Measurements from ENCODE around the gene SLC39A11. TPM values are rescaled to one million over a fixed set of nuclear protein-coding genes. Genes with fewer than 3 reads are reported as not detected.

The SLC39A11 gene
- total and polyA plus RNA-seq, 2 of the 13 experiments (the other 11 are each of a cell fraction or from before 2014, with no cell fraction given) = 17.2 to 31.5 TPM

GRCh38 chr17:72691017-72691416 is 401.5 kb downstream of the SLC39A11 start:
- no peak for DNase-seq (ENCODE audit: low spot score)
- no peaks in the 10 kb centered on the region for H3K79me2 ChIP-seq (ENCODE audit: insufficient read depth, low read length)
- H3K4me1 ChIP-seq (ENCODE audit: insufficient read depth, low read length) = peaks cover 9% of the 10 kb centered on the region
- TF ChIP-seq CBX5 (CRISPR knock-in tag; IDR thresholded peaks at IDR 0.05; ENCODE audit: borderline replicate concordance) (no peak), BRF2 (CRISPR knock-in tag; IDR thresholded peaks at IDR 0.05) (no peak)
- in situ Hi-C loops (cut with HindIII; ENCODE audit: extremely low pct_ligation_motif_present, low pct_unique_long_range_greater_than_20kb) = no loop called here
- no peak overlapping the region for H3K27ac ChIP-seq (ENCODE audit: extremely low read length, insufficient read depth, low read length)
- no peak for FAIRE-seq
- no peaks in the 10 kb centered on the region for H3K9me3 ChIP-seq (ENCODE audit: low read length)
- no peaks in the 10 kb centered on the region for H3K27me3 ChIP-seq (ENCODE audit: control insufficient read depth in 1 of 2, insufficient read depth in 2 of 2, low read length in 2 of 2)
- intact Hi-C loops (cut with micrococcal nuclease; ENCODE audit: unreplicated experiment) = no loop called here
- H4K20me1 ChIP-seq (ENCODE audit: insufficient read depth, low read length) = no peaks in the 10 kb centered on the region
- H3K36me3 ChIP-seq (replicated peaks in 1 of 2; ENCODE audit: control insufficient read depth in 1 of 2, insufficient read depth in 2 of 2, low read length in 2 of 2) = no peaks in the 10 kb centered on the region; a peak in 1 of 5 replicates
- 96% methylated on average over 3 of the region's 3 CpGs for WGBS (ENCODE audit: low lambda C conversion rate)
- no peak overlapping the region for H3K4me3 ChIP-seq (replicated peaks in 1 of 3; ENCODE audit: insufficient read depth in 1 of 3, low read depth in 2 of 3, low read length in 3 of 3)
- ATAC-seq = no peak
- POLR2A ChIA-PET = no interaction called here
- no TSS peak for BruUV-seq (replicated peaks)
- H2AFZ ChIP-seq (ENCODE audit: low read length) = no peak overlapping the region
- H3K9ac ChIP-seq (ENCODE audit: insufficient read depth, low read depth, low read length) = no peak overlapping the region
- CTCF ChIA-PET (ENCODE audit: low intra/inter-chr PET ratio, low total read pairs) = no interaction called here
- no peak overlapping the region for H3K4me2 ChIP-seq (ENCODE audit: low read depth, low read length)

- ChIA-PET CTCF (ENCODE audit: low intra/inter-chr PET ratio, low total read pairs) (no interaction called here), POLR2A (no interaction called here)
- Histone ChIP-seq H3K4me1 (ENCODE audit: insufficient read depth, low read length) (peaks cover 40% of the 10 kb centered on the region), H3K79me2 (ENCODE audit: insufficient read depth, low read length) (no peaks in the 10 kb centered on the region), H2AFZ (ENCODE audit: low read length) (no peak overlapping the region), H3K4me3 (replicated peaks in 1 of 3; ENCODE audit: insufficient read depth in 1 of 3, low read depth in 2 of 3, low read length in 3 of 3) (no peak overlapping the region), H3K27me3 (ENCODE audit: control insufficient read depth in 1 of 2, insufficient read depth in 2 of 2, low read length in 2 of 2) (no peaks in the 10 kb centered on the region), H3K36me3 (replicated peaks in 1 of 2; ENCODE audit: control insufficient read depth in 1 of 2, insufficient read depth in 2 of 2, low read length in 2 of 2) (no peaks in the 10 kb centered on the region; a peak in 1 of 5 replicates), H4K20me1 (ENCODE audit: insufficient read depth, low read length) (no peaks in the 10 kb centered on the region), H3K9ac (ENCODE audit: insufficient read depth, low read depth, low read length) (no peak overlapping the region), H3K9me3 (ENCODE audit: low read length) (no peaks in the 10 kb centered on the region), H3K27ac (ENCODE audit: extremely low read length, insufficient read depth, low read length) (no peak overlapping the region), H3K4me2 (ENCODE audit: low read depth, low read length) (no peak overlapping the region)
- in situ Hi-C loops (cut with HindIII; ENCODE audit: extremely low pct_ligation_motif_present, low pct_unique_long_range_greater_than_20kb) = no loop called here
- ATAC-seq = no peak
- WGBS (ENCODE audit: low lambda C conversion rate) = 80% methylated on average over 7 of the region's 7 CpGs
- TF ChIP-seq PRDM4 (CRISPR knock-in tag; IDR thresholded peaks at IDR 0.05; ENCODE audit: borderline replicate concordance) = no peak
- no peak for TF ChIP-seq HNF4G (IDR thresholded peaks at IDR 0.05; ENCODE audit: borderline replicate concordance, low read depth, low read length)
- no peak for TF ChIP-seq HNF4G (CRISPR knock-in tag; IDR thresholded peaks at IDR 0.05; ENCODE audit: borderline replicate concordance, low read depth)
- no peak for TF ChIP-seq ZNF446 (CRISPR knock-in tag; IDR thresholded peaks at IDR 0.05)
- no peak for TF ChIP-seq DNMT1 (CRISPR knock-in tag; IDR thresholded peaks at IDR 0.05)
- no peak for TF ChIP-seq ZNF816 (CRISPR knock-in tag; IDR thresholded peaks at IDR 0.05; ENCODE audit: borderline replicate concordance)
- no peak for TF ChIP-seq CENPBD1 (CRISPR knock-in tag; IDR thresholded peaks at IDR 0.05; ENCODE audit: borderline replicate concordance, low read depth)
- no peak for TF ChIP-seq ZNF44 (CRISPR knock-in tag; IDR thresholded peaks at IDR 0.05)
- no peak for TF ChIP-seq ZBTB1 (CRISPR knock-in tag; IDR thresholded peaks at IDR 0.05; ENCODE audit: borderline replicate concordance)
- TF ChIP-seq ZNF253 (CRISPR knock-in tag; IDR thresholded peaks at IDR 0.05; ENCODE audit: borderline replicate concordance) = no peak
- no peak for TF ChIP-seq NBN (conservative IDR thresholded peaks at IDR 0.05)
- no TSS peak for BruUV-seq (replicated peaks)
- no peak for DNase-seq (ENCODE audit: low spot score)
- FAIRE-seq = no peak
- intact Hi-C loops (cut with micrococcal nuclease; ENCODE audit: unreplicated experiment) = no loop called here
These were observed 404.6 kb downstream of the SLC39A11 start for GRCh38 chr17:72687886-72688285.

Data from HepG2 (cell line).